GM19025 (cell line): ENCODE measurements around the gene LEAP2.
A peak's percentile ranks its signal among the peaks of the same experiment; 100 is the strongest.
"Not testable (repeated sequence)": the region's sequence is repeated elsewhere in the genome, so short reads cannot be mapped to it uniquely, and the experiment has no call there.

Experiments
- ATAC-seq: cut with Tn5 transposase; IDR thresholded peaks from one replicate; pipeline ENCODE4 v1.9.1; 2021; ENCODE audit warnings: mild to moderate bottlenecking, low read depth, moderate library complexity; ENCODE audit not compliant: unreplicated experiment

The LEAP2 gene

GRCh38 chr5:132840313-132840712 is 33.2 kb upstream of the LEAP2 start:
- ATAC-seq, result no peak

- no peak for ATAC-seq
Observed at GRCh38 chr5:132840896-132841295, 32.6 kb upstream of the LEAP2 start.

- ATAC-seq, result no peak
Observed at GRCh38 chr5:132841305-132841704, 32.2 kb upstream of the LEAP2 start.

GRCh38 chr5:132848270-132848669 is 25.2 kb upstream of the LEAP2 start:
- no peak for ATAC-seq

- no peak for ATAC-seq
Observed at GRCh38 chr5:132849347-132849746, 24.1 kb upstream of the LEAP2 start.

- ATAC-seq, result no peak
Observed at GRCh38 chr5:132850066-132850465, 23.4 kb upstream of the LEAP2 start.

GRCh38 chr5:132853323-132853722 is 20.1 kb upstream of the LEAP2 start:
- no peak for ATAC-seq

- ATAC-seq, result no peak
Observed at GRCh38 chr5:132853790-132854189, 19.7 kb upstream of the LEAP2 start.

- no peak for ATAC-seq
Observed at GRCh38 chr5:132854301-132854700, 19.2 kb upstream of the LEAP2 start.

- ATAC-seq, result not testable (repeated sequence)
Observed at GRCh38 chr5:132854992-132855391, 18.5 kb upstream of the LEAP2 start.

GRCh38 chr5:132856011-132856410 is 17.5 kb upstream of the LEAP2 start:
- no peak for ATAC-seq

- ATAC-seq, result no peak
Observed at GRCh38 chr5:132859889-132860437, 13.5 kb upstream of the LEAP2 start.

- no peak for ATAC-seq
Observed at GRCh38 chr5:132860742-132861141, 12.7 kb upstream of the LEAP2 start.

GRCh38 chr5:132865668-132866341 is 7.7 kb upstream of the LEAP2 start:
- ATAC-seq, result no peak

GRCh38 chr5:132866342-132867045 is 7.0 kb upstream of the LEAP2 start, which contains the start of the genes GDF9 and UQCRQ:
GDF9 (minus strand) TSS chr5:132866469; CDS start chr5:132864533, 1,936 bp downstream.
UQCRQ (plus strand) TSS chr5:132866642; CDS start chr5:132866882, 240 bp downstream.
- ATAC-seq, result peak; percentile 99

GRCh38 chr5:132867046-132867451 is 6.4 kb upstream of the LEAP2 start:
- no peak for ATAC-seq

GRCh38 chr5:132868754-132869153 is 4.7 kb upstream of the LEAP2 start:
- no peak for ATAC-seq

- no peak for ATAC-seq
Observed at GRCh38 chr5:132870801-132871200, 2.7 kb upstream of the LEAP2 start.

GRCh38 chr5:132871459-132872284 is 1.8 kb upstream of the LEAP2 start:
- no peak for ATAC-seq

- no peak for ATAC-seq
Observed at GRCh38 chr5:132872788-132873118, 715 bp upstream of the LEAP2 start.

GRCh38 chr5:132873930-132874271 is 433 bp downstream of the LEAP2 start:
- ATAC-seq, result no peak
